ENCODE data around the gene CTF1.

The CTF1 gene

DNA sequence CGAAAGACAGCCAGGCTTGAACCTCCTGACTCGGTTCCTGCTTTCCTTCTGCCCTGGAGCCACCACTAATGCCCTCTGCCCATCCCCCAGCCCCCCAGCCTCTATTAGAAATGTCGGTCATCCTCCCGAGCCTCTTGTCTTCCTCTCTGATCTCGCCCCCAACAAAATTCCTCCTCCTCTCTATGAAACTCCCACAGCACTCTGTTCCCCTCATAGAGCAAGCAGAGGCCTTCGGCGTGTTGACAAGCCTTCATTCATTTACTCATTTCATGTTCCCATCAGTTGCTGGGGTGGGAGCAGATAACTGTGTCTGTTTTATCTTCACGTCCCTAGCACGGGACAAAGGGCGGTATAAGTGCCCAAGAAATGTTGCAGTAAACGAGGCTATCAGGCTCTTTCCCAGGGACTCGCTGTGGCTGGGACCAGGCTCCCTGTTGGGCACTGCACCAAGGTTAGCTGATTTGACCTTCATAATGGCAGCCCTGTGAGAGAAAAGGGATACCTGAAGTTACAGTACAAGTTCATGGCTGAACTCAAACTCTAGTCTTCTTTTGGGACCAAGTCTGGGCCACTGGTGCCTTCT lies 34.7 kb downstream of the CTF1 start:
- no peak for DNase-seq (ENCODE audit: low read depth)

DNA sequence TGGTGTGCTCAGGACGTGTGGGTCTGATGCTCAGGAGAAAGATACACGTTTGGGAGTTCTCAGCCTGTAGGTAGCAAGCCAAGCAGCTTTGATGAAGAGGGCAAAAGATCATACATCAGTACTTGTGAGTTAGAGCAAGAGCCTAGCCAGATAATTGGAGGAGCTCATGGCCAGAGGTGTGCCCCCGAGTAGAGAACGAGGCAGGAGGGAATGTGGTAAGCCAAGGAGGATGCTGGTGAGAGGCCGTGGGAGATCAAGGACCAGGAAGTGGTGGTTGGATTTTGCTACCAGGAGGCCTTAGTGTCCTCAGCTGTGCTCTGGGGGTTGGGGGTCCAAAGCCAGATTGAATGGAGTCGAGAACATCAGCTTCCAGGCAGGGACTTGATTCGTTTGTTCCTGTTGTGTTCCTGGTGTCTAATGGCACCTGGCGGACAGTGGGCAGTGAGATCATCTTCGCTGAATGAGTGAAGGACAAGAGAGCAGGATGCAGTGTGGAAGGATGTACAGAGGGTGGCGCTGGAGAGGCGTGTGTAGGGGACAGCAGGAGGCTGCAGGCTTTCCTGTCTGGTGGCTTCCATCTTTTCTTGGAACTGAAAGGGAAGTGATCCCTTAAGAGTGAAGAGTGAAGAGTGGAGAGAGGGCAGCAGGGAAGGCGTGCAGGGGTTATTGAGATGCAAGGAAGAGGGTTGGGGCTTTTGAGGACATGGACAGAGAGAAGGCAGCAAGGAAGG lies 38.6 kb downstream of the CTF1 start:
- DNase-seq (ENCODE audit: low read depth) = peak; percentile 62

DNA sequence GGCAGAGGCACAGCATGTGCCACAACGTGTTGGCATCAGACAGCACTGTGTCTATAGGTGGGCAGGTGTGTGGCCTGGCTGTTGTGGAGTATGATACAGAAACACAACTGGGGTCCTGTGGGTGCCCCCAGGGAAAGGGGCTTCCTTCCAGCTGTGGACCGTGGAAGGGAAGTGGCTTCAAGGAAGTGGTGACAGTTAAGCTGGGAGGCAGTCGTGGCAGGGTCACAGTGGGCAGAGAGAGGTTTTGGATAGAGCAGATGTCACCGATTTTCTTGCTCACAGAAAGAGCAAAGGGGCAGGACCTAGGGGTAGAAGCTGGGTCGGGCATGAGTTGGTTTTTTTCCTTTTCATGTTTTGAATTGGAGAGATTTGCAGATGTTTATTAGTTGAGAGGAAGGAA lies 41.3 kb downstream of the CTF1 start:
- no peak for DNase-seq (ENCODE audit: low read depth)

DNA sequence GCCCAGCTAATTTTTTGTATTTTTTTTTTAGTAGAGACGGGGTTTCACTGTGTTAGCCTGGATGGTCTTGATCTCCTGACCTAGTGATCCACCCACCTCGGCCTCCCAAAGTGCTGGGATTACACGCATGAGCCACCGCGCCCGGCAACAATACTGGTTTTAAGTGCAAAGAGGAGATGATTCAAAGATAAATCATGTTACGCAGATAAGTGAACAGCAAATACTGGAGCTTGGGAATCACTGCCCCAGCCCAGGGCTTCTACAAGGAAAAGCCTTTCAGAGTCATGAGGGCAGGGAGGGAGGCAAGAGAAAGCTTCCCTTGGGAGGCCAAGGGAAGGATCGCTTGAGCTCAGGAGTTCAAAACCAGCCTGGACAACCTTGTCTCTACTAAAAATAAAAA lies 43.2 kb downstream of the CTF1 start:
- DNase-seq (ENCODE audit: low read depth) = peak; percentile 86

DNA sequence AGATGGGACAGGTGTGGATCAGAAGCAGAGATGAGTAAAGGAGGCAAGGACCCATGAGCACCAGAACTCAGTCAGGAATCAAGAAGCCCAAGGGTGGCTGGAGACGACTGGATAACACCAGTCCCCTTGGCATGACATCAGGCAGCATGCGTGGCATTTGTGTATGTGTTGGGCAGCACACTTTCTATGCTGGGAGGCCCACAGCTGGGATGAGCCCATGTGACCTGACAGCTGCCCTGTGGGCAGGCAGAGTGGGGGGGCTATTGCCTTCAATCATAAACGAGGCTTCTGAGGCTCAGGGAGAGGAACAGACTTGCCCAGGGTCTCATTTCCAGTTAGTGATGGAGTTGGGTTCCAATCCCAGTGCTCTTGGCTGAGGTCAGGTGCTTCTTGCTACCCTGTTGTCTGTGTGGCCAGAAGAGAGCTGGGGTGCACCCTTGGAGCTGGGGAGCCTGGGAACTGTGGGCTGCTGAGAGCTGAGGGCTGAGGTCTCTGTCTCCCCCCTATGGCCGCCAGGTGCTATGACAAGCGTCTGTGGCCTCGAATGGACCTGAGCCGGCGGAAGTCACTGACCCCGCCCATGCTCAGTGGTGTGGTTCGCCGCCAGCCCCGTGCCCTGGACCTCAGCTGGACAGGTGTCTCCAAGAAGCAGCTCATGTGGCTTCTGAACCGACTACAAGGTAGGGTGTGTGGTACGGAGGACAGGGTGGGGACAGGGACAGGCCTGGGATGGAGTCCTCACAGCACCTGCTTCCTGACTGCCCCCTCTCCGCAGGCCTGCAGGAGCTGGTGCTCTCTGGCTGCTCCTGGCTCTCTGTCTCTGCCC lies 45.4 kb downstream of the CTF1 start:
- peak; percentile 62 for DNase-seq (ENCODE audit: low read depth)

DNA sequence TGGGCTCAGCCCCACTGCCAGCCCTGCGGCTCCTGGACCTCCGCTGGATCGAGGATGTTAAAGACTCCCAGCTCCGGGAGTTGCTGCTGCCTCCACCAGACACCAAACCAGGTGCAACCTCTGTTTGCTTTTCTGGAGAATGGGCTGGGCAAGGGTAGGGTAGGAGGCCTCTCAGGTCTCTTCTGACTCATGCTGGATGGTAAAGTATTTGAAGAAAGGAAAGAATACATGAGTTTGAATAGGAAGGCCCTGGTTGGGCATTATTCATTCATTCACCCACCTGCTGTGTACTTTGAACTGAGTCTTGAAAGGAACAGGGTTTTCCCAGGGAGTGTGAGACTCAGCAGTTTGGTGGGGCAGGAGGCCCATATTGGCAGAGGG lies 46.0 kb downstream of the CTF1 start:
- DNase-seq (ENCODE audit: low read depth) = no peak

DNA sequence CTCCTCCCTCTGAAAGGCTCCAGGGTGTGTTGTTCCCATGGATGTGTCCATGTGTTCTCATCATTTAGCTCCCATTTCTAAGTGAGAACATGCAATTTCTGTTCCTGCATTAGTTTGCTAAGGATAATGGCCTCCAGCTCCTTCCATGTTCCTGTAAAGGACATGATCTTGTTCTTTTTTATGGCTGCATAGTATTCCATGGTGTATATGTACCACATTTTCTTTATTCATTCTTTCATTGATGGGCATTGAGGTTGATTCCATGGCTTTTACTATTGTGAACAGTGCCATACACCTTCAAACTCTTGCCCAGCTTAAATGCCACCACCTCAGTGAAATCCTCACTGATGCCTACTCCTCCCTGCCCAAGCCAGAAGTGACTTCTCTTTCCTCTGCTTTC lies 47.9 kb downstream of the CTF1 start:
- no peak for DNase-seq (ENCODE audit: low read depth)

DNA sequence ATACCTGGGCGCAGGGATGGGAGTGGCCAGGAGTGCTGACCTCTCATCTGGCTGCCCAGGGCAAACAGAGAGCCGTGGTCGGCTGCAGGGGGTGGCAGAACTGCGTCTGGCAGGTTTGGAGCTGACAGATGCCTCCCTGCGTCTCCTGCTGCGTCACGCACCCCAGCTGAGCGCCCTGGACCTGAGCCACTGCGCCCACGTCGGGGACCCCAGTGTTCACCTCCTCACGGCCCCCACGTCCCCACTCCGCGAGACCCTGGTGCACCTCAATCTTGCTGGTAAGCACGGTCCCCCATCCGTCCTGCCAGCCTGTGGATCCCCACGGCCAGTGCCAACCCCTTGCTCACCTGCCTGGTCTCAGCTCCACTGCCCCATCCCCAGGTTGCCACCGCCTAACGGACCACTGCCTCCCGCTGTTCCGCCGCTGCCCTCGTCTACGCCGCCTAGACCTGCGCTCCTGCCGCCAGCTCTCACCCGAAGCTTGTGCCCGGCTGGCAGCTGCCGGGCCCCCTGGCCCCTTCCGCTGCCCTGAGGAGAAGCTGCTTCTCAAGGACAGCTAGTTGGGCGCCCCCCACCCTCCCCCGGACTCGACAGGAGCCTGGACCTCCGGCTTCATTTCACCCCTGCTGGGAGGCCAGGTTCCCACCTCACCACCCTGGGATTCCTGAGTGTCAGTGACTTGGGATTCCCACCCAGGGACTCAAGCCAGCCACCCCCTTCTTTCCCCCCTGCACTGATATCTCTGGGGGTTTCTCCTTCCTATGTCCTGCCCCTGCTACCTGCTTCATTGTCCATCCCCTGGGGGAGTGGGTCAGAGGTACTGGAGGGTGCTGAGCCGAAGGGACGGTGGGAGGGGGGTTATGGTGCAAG lies 50.5 kb downstream of the CTF1 start:
- no peak for DNase-seq (ENCODE audit: low read depth)

DNA sequence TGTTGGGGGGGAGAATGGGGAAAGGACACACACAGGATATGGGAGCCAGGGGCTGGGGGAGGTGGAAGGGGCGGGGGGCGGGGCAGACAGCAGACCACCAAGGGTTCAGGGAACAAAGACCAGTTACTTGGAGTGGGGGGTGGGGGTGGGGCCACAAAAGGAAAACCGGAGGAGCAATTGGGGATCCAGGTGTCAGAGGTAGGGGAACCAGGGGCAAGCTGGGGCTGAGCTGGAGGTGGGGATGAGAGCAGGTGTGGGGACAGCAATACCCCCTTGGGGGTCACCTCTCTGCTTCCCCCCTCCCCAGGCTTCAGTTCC lies 51.1 kb downstream of the CTF1 start:
- no peak for DNase-seq (ENCODE audit: low read depth)

DNA sequence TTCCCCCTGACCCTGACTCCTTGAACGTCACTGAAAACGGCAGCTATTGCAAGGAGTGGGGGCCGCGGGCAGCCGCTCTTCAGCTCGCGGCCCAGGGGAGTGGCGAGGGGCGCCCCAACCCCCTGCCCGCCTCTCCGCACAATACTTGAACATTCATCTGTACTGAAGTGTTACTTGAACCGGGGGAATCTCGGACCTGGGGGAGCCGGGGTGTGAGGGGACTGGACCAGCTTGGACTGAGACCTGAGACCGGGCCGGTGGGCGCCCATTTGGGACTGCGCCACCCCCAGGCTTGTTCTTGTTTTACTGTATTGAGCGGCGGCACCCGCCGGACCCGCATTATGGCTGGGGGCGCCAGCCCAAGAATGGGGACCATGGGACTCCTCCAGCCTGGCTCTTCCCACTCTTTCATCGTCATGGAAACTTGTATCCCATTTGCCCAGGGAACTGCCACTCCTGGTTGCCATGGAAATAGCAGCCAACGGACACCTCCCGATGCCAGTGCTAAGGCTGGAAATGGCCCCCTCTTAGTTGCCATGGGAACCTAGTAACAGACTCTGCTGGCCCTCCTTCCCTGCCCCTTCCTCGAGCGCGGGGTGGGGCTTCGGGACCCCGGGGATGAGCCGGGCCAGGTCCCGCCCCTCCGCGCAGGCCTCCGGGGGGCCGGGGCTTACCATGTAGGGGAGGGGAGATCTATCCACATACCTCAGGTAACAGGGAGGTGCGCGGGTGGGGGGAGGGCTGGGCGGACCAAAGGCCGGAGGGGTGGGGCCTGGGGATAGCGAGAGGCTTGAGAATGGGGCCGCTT lies 51.6 kb downstream of the CTF1 start:
- DNase-seq (ENCODE audit: low read depth) = peak; percentile 99

DNA sequence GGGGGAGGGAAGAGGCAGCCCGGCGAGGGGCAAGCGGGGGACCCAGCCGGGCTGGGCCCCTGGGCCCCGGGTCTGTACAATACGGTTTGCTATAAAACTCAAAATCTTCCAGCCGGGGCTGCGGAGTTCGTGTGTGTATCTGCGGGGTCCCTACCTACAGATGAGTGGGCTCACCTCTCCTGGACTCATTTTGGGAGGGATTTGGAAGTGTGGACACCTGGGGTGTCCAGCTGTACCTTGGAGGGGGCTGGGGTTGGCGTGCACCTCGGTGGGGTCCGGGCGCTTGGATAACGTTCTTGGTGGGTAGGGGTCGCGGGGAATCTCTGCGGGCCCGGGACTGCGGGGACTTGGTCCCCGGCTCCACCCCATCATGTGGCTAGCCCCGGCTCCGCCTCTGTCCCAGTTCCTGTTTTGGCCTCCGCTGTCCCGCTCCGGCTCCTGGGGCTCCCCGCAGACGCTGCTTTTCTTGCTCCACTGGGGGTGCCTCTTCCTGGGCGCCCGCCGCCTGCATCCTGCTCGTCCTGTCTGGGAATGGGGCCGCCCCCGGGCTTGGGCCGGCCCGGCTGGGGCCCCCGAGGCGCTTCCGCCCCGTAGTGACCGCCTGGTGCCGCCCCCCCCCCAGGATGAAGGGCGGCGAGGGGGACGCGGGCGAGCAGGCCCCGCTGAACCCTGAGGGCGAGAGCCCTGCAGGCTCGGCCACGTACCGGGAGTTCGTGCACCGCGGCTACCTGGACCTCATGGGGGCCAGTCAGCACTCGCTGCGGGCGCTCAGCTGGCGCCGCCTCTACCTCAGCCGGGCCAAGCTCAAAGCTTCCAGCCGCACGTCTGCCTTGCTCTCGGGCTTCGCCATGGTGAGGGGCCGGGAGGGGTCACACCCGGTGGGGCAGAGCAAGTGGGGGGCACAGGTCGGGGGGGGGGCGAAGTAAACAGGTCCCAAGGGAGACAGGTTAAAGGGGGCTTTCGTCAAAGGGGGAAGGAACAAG lies 52.5 kb downstream of the CTF1 start, which contains the start of gene ORAI3:
Gene ORAI3 (plus strand): TSS at position 402 of the 983 bp plus-strand sequence. CDS start 222 bp downstream, at position 624.
- peak; percentile 56 for DNase-seq (ENCODE audit: low read depth)

DNA sequence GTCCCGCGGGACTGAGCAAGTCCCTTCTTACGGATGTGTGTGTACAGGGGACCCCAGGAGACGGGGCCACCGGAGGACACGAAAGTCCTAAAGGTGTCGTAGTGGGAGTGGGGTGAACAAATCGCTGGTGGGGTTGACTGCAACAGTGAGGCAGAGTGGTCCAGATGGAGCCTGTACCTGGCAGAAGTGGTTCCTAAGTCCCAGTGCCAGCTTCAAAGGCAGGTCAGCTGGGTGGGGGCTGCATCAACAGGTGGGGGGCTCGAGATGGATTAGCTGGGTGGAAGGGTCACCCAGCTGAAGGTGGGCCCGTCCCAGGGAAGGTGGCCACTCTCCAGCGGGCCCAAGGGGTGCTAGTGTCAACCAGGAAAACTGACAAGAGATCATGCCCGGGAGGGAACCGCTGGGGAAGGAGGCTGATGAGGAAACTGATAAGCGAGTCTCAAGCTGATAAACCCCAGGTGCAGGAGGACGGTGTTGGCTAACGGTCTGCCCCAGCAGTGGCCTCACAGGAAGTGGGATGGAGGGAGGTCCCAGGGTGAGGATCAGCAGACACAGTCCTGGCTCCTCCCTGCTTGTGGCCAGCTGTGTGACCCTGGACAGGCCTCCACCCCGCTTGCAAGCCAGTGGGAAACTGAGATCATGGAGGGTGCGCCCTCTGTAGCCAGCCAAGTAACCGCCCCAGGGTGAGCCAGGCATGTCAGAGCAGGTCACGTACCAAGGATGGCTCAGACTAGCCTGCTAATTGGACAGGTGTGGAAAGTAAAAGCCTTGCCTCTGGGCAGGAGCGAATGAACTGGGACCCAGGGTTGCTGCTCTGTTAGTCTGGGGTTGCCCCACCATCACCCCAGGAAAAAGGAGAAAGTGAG lies 53.5 kb downstream of the CTF1 start:
- peak; percentile 95 for DNase-seq (ENCODE audit: low read depth)

DNA sequence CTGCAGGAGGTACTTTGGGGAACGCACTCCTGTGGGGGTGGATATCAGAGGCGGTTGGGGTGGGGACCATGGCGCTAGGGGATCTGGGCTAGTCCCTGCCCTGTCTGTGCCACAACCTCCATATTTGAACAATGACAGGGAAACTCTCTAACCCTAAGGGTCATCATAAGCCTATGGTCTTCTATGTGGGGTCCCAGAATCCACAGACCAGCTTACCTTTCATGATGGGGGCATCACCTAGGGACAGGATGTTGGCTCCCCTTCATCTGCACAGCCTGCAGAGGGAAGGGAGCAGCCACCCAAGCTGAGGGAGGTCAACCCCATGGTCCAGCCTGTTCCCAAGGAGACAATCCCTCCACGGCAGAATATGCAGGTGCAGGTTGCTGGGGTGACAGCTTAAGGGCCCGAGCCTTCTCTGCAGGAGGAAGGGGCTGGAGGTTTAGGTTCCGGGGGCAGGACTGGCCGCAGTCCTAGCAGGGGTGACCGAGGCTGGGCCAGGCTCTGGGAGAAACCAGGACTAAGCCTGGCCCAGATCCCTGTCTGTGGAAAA lies 54.2 kb downstream of the CTF1 start:
- DNase-seq (ENCODE audit: low read depth) = no peak

DNA sequence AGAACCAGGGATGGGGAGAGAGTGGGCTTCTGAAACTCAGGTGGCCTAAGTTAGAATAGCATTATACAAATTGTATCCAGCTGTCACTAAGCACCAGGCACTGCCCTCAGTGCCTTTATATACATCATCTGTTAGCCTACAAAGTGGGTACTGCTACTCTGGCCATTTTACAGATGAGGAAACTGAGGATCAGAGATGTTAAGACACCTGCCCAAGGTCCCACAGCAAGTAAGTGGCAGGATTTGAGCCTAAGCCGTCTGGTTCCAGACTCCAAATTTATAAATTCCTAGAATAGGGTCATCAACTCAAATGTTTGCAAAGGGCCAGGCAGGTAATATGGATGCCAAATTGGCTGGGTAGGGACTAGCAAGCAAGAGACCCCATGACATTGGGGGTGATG lies 54.8 kb downstream of the CTF1 start:
- no peak for DNase-seq (ENCODE audit: low read depth)

DNA sequence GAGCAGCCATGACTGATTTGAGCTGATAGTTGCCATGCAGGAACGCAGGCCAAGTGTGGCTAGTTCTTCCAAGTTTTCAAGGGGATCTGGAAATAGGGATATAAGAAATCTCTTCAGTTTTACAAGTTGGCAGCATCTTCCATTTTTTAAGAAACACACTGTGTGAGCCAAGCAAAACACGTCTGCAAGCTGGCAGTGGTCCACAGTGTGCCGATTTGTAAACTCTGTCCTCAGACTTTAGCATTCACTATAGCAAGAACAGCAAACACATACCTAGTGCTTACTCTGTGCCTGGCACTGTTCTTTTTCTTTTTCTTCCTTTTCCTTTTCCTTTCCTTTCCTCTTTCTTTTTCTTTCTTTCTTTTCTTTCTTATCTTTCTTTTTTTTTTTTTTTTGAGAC lies 55.3 kb downstream of the CTF1 start:
- no peak for DNase-seq (ENCODE audit: low read depth)

DNA sequence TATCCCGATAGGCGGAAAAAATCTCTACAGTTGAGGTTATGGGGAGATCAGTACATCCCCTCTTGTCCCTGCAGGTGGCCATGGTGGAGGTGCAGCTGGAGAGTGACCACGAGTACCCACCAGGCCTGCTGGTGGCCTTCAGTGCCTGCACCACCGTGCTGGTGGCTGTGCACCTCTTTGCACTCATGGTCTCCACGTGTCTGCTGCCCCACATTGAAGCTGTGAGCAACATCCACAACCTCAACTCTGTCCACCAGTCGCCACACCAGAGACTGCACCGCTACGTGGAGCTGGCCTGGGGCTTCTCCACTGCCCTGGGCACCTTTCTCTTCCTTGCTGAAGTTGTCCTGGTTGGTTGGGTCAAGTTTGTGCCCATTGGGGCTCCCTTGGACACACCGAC lies 56.7 kb downstream of the CTF1 start:
- no peak for DNase-seq (ENCODE audit: low read depth)

Data from amniotic epithelial cell (primary cell).